PFSK-1 (cell line): ENCODE measurements around the gene SMC3.

ENCODE experiments used
- FOXP2 ChIP-seq: optimal IDR thresholded peaks from 2 replicates; pipeline ENCODE3; 2011; ENCODE audit warnings: borderline replicate concordance, control low read depth, inconsistent platforms; ENCODE audit not compliant: insufficient read depth; ENCODE audit errors: extremely low read length, extremely low read depth
- POLR2AphosphoS5 ChIP-seq: IDR thresholded peaks from 2 replicates; pipeline ENCODE4 v1.6.1; 2012; ENCODE audit warnings: low read depth, mild to moderate bottlenecking, control low read depth, low read length, moderate library complexity
- REST ChIP-seq, 2 experiments: IDR thresholded peaks; 2 replicates each; pipeline versions ENCODE4 v1.6.1 to v1.8.0; 2011 to 2012; ENCODE audit warnings: low read depth in 2 of 2, low read length in 2 of 2, control low read depth in 1 of 2, inconsistent platforms in 1 of 2, mild to moderate bottlenecking in 1 of 2, moderate library complexity in 1 of 2; ENCODE audit not compliant: insufficient read depth in 1 of 2
- SIN3A ChIP-seq: IDR thresholded peaks from 2 replicates; pipeline ENCODE4 v1.6.1; 2012; ENCODE audit warnings: mild to moderate bottlenecking, low read length, moderate library complexity, borderline replicate concordance; ENCODE audit not compliant: insufficient read depth
- TAF1 ChIP-seq: IDR thresholded peaks from 2 replicates; pipeline ENCODE4 v1.6.1; 2012; ENCODE audit warnings: low read length, control low read depth, borderline replicate concordance; ENCODE audit not compliant: insufficient read depth

The SMC3 gene

GRCh38 chr10:110574420-110574819 is 6.9 kb downstream of the SMC3 start:
- no peak for TF ChIP-seq SIN3A
- no peak for TF ChIP-seq REST (IDR thresholded peaks at IDR 0.05; ENCODE audit: insufficient read depth in 1 of 2, low read depth in 2 of 2, low read length in 2 of 2)
- no peak for TF ChIP-seq POLR2AphosphoS5
- TF ChIP-seq TAF1: no peak
- TF ChIP-seq FOXP2: no peak

GRCh38 chr10:110576220-110576619 is 8.7 kb downstream of the SMC3 start:
- TF ChIP-seq FOXP2 (no peak), POLR2AphosphoS5 (no peak), REST (IDR thresholded peaks at IDR 0.05; ENCODE audit: insufficient read depth in 1 of 2, low read depth in 2 of 2, low read length in 2 of 2) (no peak), TAF1 (no peak), SIN3A (no peak)

- no peak for TF ChIP-seq SIN3A
- TF ChIP-seq FOXP2: no peak
- TF ChIP-seq REST (IDR thresholded peaks at IDR 0.05; ENCODE audit: insufficient read depth in 1 of 2, low read depth in 2 of 2, low read length in 2 of 2): no peak
- TF ChIP-seq TAF1: no peak
- TF ChIP-seq POLR2AphosphoS5: no peak
Observed at GRCh38 chr10:110577056-110577455, 9.6 kb downstream of the SMC3 start.

GRCh38 chr10:110584006-110584405 is 16.5 kb downstream of the SMC3 start:
- TF ChIP-seq SIN3A (no peak), POLR2AphosphoS5 (no peak)

- TF ChIP-seq REST (IDR thresholded peaks at IDR 0.05; ENCODE audit: insufficient read depth in 1 of 2, low read depth in 2 of 2, low read length in 2 of 2) (no peak), FOXP2 (no peak), TAF1 (no peak), SIN3A (no peak), POLR2AphosphoS5 (no peak)
Observed at GRCh38 chr10:110591760-110592159, 24.3 kb downstream of the SMC3 start.
